HepG2 (cell line): Measurements from ENCODE around the gene AKR7A2. TPM values are rescaled to one million over a fixed set of nuclear protein-coding genes. Genes with fewer than 3 reads are reported as not detected.

Source experiments
- ATAC-seq: fragments of 200-7000 bp; cut with Tn5 transposase; 3 replicates; pipeline ENCODE4 v1.9.1; 2020; ENCODE audit warnings: mild to moderate bottlenecking, moderate library complexity
- BruUV-seq: library from RNA; stranded (reverse); fragments of 400-500 nt; replicated peaks from 2 replicates; lab custom pipeline; 2021; lab: Mats Ljungman, UMichigan
- CTCF ChIA-PET: fragments of 300-600 bp; formaldehyde crosslinking; extraction: SDS; loops from one replicate; lab custom pipeline; 2021; ENCODE audit warnings: low total read pairs, inconsistent platforms, low intra/inter-chr PET ratio; lab: Yijun Ruan, JAX
- POLR2A ChIA-PET: fragments of 350-600 bp; sonication (Branson Sonifier 250); formaldehyde crosslinking; loops from one replicate; lab custom pipeline; 2020; ENCODE audit warnings: antibody characterized with exemption, inconsistent platforms; lab: Yijun Ruan, JAX
- DNase-seq: peaks from one replicate; pipeline ENCODE4 v3.0.0-alpha.2; 2015; ENCODE audit warnings: low spot score
- FAIRE-seq: peaks from 3 replicates; lab custom pipeline; 2011; peaks lifted over from hg19 to GRCh38; lab: Jason Lieb, UNC
- H2AFZ ChIP-seq: one replicate; pipeline ENCODE4 v1.6.1; 2011; ENCODE audit warnings: low read length, inconsistent platforms
- H3K27ac ChIP-seq: fragments of 300-600 bp; 3 replicates; pipeline ENCODE4 v1.8.0; 2011; ENCODE audit warnings: mixed run types, mild to moderate bottlenecking, mixed read lengths, low read length, inconsistent platforms; ENCODE audit not compliant: insufficient read depth; ENCODE audit errors: extremely low read length
- H3K27me3 ChIP-seq, 2 experiments: fragments of 200-600 bp in 1 of 2; 2 replicates in 1 of 2; 3 replicates in 1 of 2; pipeline versions ENCODE4 v1.6.0 to v1.8.0; 2011; ENCODE audit warnings: low read length in 2 of 2, mild to moderate bottlenecking in 2 of 2, moderate library complexity in 2 of 2, inconsistent platforms in 1 of 2; ENCODE audit not compliant: insufficient read depth in 2 of 2, control insufficient read depth in 1 of 2
- H3K36me3 ChIP-seq, 2 experiments: fragments of 200-600 bp in 1 of 2; replicated peaks in 1 of 2; 2 replicates in 1 of 2; 3 replicates in 1 of 2; pipeline versions ENCODE4 v1.5.1 to v1.8.0; 2011; ENCODE audit warnings: low read length in 2 of 2, inconsistent platforms in 1 of 2; ENCODE audit not compliant: insufficient read depth in 2 of 2, control insufficient read depth in 1 of 2
- H3K4me1 ChIP-seq: 2 replicates; pipeline ENCODE4 v1.5.1; 2012; ENCODE audit warnings: low read length, inconsistent platforms; ENCODE audit not compliant: insufficient read depth
- H3K4me2 ChIP-seq: 2 replicates; pipeline ENCODE4 v1.6.0; 2011; ENCODE audit warnings: low read depth, low read length, inconsistent platforms
- H3K4me3 ChIP-seq, 3 experiments: fragments of 200-600 bp in 1 of 3; sonication (generic), shearing (Covaris generic) in 1 of 3; replicated peaks in 1 of 3; 2 replicates each; pipeline ENCODE4 v1.5.1; 2011 to 2016; ENCODE audit warnings: low read length in 3 of 3, inconsistent platforms in 2 of 3, low read depth in 2 of 3, mild to moderate bottlenecking in 2 of 3, control low read depth in 1 of 3, mixed read lengths in 1 of 3; ENCODE audit not compliant: insufficient read depth in 1 of 3
- H3K79me2 ChIP-seq: one replicate; pipeline ENCODE4 v1.6.1; 2011; ENCODE audit warnings: low read length, inconsistent platforms; ENCODE audit not compliant: insufficient read depth
- H3K9ac ChIP-seq: 2 replicates; pipeline ENCODE4 v1.6.0; 2011; ENCODE audit warnings: mild to moderate bottlenecking, low read depth, low read length, inconsistent platforms; ENCODE audit not compliant: insufficient read depth
- H3K9me3 ChIP-seq: 2 replicates; pipeline ENCODE4 v1.5.1; 2012; ENCODE audit warnings: mild to moderate bottlenecking, low read length
- H4K20me1 ChIP-seq: 2 replicates; pipeline ENCODE4 v1.6.0; 2011; ENCODE audit warnings: inconsistent platforms, mild to moderate bottlenecking, low read length, moderate library complexity; ENCODE audit not compliant: insufficient read depth
- AGO2 ChIP-seq: fragments of 200-400 bp; formaldehyde crosslinking; optimal IDR thresholded peaks from 2 replicates; pipeline ENCODE3; 2017; ENCODE audit warnings: mild to moderate bottlenecking, low read depth, low read length, moderate library complexity
- HIC2 ChIP-seq: sonication (generic); formaldehyde crosslinking; IDR thresholded peaks from 2 replicates; pipeline ENCODE4 v1.9.0; 2022; ENCODE audit warnings: low read depth, missing genetic modification reagents
- POLR2G ChIP-seq: fragments of 200-400 bp; formaldehyde crosslinking; IDR thresholded peaks from 2 replicates; pipeline ENCODE4 v1.6.1; 2018; ENCODE audit warnings: mild to moderate bottlenecking, low read depth, low read length, moderate library complexity
- PRDM4 ChIP-seq: sonication (generic); formaldehyde crosslinking; IDR thresholded peaks from 2 replicates; pipeline ENCODE4 v1.9.0; 2021; ENCODE audit warnings: missing genetic modification reagents, borderline replicate concordance
- RBFOX2 ChIP-seq: fragments of 200-400 bp; formaldehyde crosslinking; IDR thresholded peaks from 2 replicates; pipeline ENCODE4 v1.6.1; 2017; ENCODE audit warnings: low read depth, mild to moderate bottlenecking, low read length
- SAFB2 ChIP-seq: sonication (generic); formaldehyde crosslinking; IDR thresholded peaks from 2 replicates; pipeline ENCODE4 v1.5.1; 2020; ENCODE audit warnings: missing genetic modification reagents, low read depth, mild to moderate bottlenecking, borderline replicate concordance
- WGBS: methylation state at CpG from one replicate; pipeline ENCODE4 v1.1.6; 2017; ENCODE audit warnings: low lambda C conversion rate; 5-methylcytosine and 5-hydroxymethylcytosine counted together
- in situ Hi-C: cut with HindIII; loops from 2 replicates; pipeline ENCODE4 v1.10.0; 2017; ENCODE audit warnings: low pct_unique_long_range_greater_than_20kb; ENCODE audit not compliant: extremely low pct_ligation_motif_present
- intact Hi-C: fragments of 100-400 bp; cut with micrococcal nuclease; formaldehyde crosslinking; loops from one replicate; pipeline ENCODE4 v1.10.0; 2022; ENCODE audit not compliant: unreplicated experiment
- polyA plus RNA-seq, 8 experiments: library from polyadenylated mRNA; depleted of rRNA in 3 of 8; stranded (reverse) in 7 of 8; unstranded in 1 of 8; fragments of >200 nt; fragmentation: Illumina TruSeq in 4 of 8; extraction: Trizol in 4 of 8; gene quantifications; 2 replicates each; pipeline versions ENCODE4 v1.2.1 to v1.2.3, GENCODE V29; 2011 to 2016; ENCODE audit warnings: low read depth in 4 of 8, missing spikeins in 1 of 8, mixed read lengths in 1 of 8; ENCODE audit not compliant: insufficient read depth in 1 of 8
- total RNA-seq, 5 experiments: library from RNA; depleted of rRNA; stranded (reverse); fragments of >200 nt; fragmentation: Illumina TruSeq; extraction: Trizol; gene quantifications; 2 replicates each; pipeline ENCODE4 v1.2.3, GENCODE V29; 2016; ENCODE audit warnings: low read depth in 1 of 5

AKR7A2 gene
- total and polyA plus RNA-seq, 2 of the 13 experiments (the other 11 are each of a cell fraction or from before 2014, with no cell fraction given) = 45.2 to 75.6 TPM

- in situ Hi-C loops = no loop called here
- Histone ChIP-seq H3K9me3 (no peaks in the 10 kb centered on the region), H3K9ac (no peak overlapping the region), H3K27me3 (no peaks in the 10 kb centered on the region), H2AFZ (no peak overlapping the region), H3K36me3 (peaks cover 16 to 35% of the 10 kb centered on the region in 2 experiments), H3K4me3 (no peak overlapping the region), H3K27ac (no peak overlapping the region), H3K79me2 (no peaks in the 10 kb centered on the region), H4K20me1 (no peaks in the 10 kb centered on the region), H3K4me1 (no peaks in the 10 kb centered on the region), H3K4me2 (no peak overlapping the region)
- no peak for DNase-seq
- 96% methylated on average over 10 of the region's 13 CpGs for WGBS
- no peak for ATAC-seq
- TF ChIP-seq POLR2G (peak; percentile 31; the same call in 1 of the 2 replicates), PRDM4 (CRISPR knock-in tag) (no peak)
- no TSS peak for BruUV-seq
- ChIA-PET CTCF (no interaction called here), POLR2A (interaction anchor here (1.4 kb wide), 1 partner anchor 17 kb away, joined by 4 read pairs; the partner anchor contains the start of genes AKR7A2 and SLC66A1)
- FAIRE-seq = no peak
- intact Hi-C loops = no loop called here
Measured at GRCh38 chr1:19329188-19329587, 17.2 kb upstream of the AKR7A2 start.

GRCh38 chr1:19328486-19328885, 16.5 kb upstream of the AKR7A2 start:
- peaks cover 16 to 40% of the 10 kb centered on the region in 2 experiments for H3K36me3 ChIP-seq
- no peaks in the 10 kb centered on the region for H3K79me2 ChIP-seq
- H3K9ac ChIP-seq = no peak overlapping the region
- no peak overlapping the region for H3K27ac ChIP-seq
- H3K4me2 ChIP-seq = no peak overlapping the region
- 95% methylated on average over 7 of the region's 18 CpGs for WGBS
- CTCF ChIA-PET = no interaction called here
- intact Hi-C loops = no loop called here
- H4K20me1 ChIP-seq = no peaks in the 10 kb centered on the region
- TF ChIP-seq AGO2 = peak; percentile 86
- 0 out of 2 replicates have a peak, but pooled peaks have one; percentile 20 for TF ChIP-seq RBFOX2
- no peak for TF ChIP-seq HIC2 (CRISPR knock-in tag)
- no peak for TF ChIP-seq SAFB2 (CRISPR knock-in tag)
- no peaks in the 10 kb centered on the region for H3K9me3 ChIP-seq
- no peak overlapping the region for H2AFZ ChIP-seq
- ATAC-seq = no peak; the same call in 2 of the 3 replicates
- H3K4me1 ChIP-seq = no peaks in the 10 kb centered on the region
- FAIRE-seq = no peak
- no peak overlapping the region for H3K4me3 ChIP-seq
- POLR2A ChIA-PET = no interaction called here
- no peak for DNase-seq
- no peaks in the 10 kb centered on the region for H3K27me3 ChIP-seq
- no TSS peak for BruUV-seq
- in situ Hi-C loops = no loop called here
